ENCODE results near the gene PARM1.

DNA sequence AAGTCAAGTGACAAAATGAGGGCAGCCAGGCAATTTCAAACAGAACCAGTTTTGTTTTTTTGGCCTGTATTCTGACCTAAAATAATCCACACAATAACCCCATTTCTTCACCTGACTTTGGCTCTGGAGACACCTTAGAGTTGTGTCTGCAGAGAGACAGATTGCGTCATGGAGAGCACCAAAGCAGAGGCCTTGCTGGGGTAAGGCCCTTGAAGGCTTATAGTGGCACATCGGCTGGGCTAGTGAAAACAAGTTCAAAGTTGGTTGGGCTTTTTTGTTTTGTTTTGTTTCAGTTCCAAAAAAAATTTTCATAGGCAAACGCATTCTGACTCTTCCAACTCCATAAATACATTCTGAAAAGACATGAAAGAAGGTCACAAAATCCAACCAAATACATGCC lies 34.4 kb downstream of the PARM1 start:
- TF ChIP-seq, protein P1, sequence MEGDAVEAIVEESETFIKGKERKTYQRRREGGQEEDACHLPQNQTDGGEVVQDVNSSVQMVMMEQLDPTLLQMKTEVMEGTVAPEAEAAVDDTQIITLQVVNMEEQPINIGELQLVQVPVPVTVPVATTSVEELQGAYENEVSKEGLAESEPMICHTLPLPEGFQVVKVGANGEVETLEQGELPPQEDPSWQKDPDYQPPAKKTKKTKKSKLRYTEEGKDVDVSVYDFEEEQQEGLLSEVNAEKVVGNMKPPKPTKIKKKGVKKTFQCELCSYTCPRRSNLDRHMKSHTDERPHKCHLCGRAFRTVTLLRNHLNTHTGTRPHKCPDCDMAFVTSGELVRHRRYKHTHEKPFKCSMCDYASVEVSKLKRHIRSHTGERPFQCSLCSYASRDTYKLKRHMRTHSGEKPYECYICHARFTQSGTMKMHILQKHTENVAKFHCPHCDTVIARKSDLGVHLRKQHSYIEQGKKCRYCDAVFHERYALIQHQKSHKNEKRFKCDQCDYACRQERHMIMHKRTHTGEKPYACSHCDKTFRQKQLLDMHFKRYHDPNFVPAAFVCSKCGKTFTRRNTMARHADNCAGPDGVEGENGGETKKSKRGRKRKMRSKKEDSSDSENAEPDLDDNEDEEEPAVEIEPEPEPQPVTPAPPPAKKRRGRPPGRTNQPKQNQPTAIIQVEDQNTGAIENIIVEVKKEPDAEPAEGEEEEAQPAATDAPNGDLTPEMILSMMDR (IDR thresholded peaks at IDR 0.05 in 2 of 3, conservative IDR thresholded peaks at IDR 0.05 in 1 of 3; ENCODE audit: insufficient read depth in 2 of 3, low read depth in 1 of 3, low read length in 3 of 3), result no peak
- TF ChIP-seq NFE2L1 (tag; IDR thresholded peaks at IDR 0.05; ENCODE audit: borderline replicate concordance, low read depth) (no peak), GATA2 (CRISPR knock-in tag; IDR thresholded peaks at IDR 0.05) (no peak), ZNF124 (CRISPR knock-in tag; IDR thresholded peaks at IDR 0.05) (no peak), POLR2AphosphoS5 (IDR thresholded peaks at IDR 0.05; ENCODE audit: control insufficient read depth, insufficient read depth, low read depth, low read length) (no peak), IRF9 (tag; IDR thresholded peaks at IDR 0.05) (no peak), HDGF (IDR thresholded peaks at IDR 0.05) (no peak), CBX3 (IDR thresholded peaks at IDR 0.05; ENCODE audit: borderline replicate concordance in 1 of 2, low read length in 2 of 2) (no peak)
- TF ChIP-seq, protein P2, sequence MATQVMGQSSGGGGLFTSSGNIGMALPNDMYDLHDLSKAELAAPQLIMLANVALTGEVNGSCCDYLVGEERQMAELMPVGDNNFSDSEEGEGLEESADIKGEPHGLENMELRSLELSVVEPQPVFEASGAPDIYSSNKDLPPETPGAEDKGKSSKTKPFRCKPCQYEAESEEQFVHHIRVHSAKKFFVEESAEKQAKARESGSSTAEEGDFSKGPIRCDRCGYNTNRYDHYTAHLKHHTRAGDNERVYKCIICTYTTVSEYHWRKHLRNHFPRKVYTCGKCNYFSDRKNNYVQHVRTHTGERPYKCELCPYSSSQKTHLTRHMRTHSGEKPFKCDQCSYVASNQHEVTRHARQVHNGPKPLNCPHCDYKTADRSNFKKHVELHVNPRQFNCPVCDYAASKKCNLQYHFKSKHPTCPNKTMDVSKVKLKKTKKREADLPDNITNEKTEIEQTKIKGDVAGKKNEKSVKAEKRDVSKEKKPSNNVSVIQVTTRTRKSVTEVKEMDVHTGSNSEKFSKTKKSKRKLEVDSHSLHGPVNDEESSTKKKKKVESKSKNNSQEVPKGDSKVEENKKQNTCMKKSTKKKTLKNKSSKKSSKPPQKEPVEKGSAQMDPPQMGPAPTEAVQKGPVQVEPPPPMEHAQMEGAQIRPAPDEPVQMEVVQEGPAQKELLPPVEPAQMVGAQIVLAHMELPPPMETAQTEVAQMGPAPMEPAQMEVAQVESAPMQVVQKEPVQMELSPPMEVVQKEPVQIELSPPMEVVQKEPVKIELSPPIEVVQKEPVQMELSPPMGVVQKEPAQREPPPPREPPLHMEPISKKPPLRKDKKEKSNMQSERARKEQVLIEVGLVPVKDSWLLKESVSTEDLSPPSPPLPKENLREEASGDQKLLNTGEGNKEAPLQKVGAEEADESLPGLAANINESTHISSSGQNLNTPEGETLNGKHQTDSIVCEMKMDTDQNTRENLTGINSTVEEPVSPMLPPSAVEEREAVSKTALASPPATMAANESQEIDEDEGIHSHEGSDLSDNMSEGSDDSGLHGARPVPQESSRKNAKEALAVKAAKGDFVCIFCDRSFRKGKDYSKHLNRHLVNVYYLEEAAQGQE (IDR thresholded peaks at IDR 0.05; ENCODE audit: borderline replicate concordance), result no peak
- TF ChIP-seq, protein P2 (CRISPR knock-in tag; IDR thresholded peaks at IDR 0.05; ENCODE audit: low read depth), result no peak
- TF ChIP-seq, protein P3, sequence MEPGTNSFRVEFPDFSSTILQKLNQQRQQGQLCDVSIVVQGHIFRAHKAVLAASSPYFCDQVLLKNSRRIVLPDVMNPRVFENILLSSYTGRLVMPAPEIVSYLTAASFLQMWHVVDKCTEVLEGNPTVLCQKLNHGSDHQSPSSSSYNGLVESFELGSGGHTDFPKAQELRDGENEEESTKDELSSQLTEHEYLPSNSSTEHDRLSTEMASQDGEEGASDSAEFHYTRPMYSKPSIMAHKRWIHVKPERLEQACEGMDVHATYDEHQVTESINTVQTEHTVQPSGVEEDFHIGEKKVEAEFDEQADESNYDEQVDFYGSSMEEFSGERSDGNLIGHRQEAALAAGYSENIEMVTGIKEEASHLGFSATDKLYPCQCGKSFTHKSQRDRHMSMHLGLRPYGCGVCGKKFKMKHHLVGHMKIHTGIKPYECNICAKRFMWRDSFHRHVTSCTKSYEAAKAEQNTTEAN (CRISPR knock-in tag; IDR thresholded peaks at IDR 0.05), result no peak
